Mesenchymal stem cell (in vitro differentiated cells and primary cell): ENCODE results near the gene AGPS.

Source experiments
- DNase-seq: peaks from one replicate; pipeline ENCODE4 v3.0.0-alpha.2; 2013
- H2AFZ ChIP-seq: one replicate; pipeline ENCODE4 v1.6.1; 2013; ENCODE audit warnings: low read depth, mild to moderate bottlenecking, control low read depth, inconsistent platforms, low read length, moderate library complexity
- H2AK5ac ChIP-seq: 2 replicates; pipeline ENCODE4 v1.6.1; 2013; ENCODE audit warnings: low read length, moderate library complexity, mild to moderate bottlenecking, inconsistent platforms; ENCODE audit not compliant: severe bottlenecking
- H2BK120ac ChIP-seq: one replicate; pipeline ENCODE4 v1.6.1; 2013; ENCODE audit warnings: low read depth, mild to moderate bottlenecking, inconsistent platforms, low read length, moderate library complexity
- H2BK12ac ChIP-seq, 2 experiments: one replicate each; pipeline ENCODE4 v1.6.1; 2013; ENCODE audit warnings: inconsistent platforms in 2 of 2, low read length in 2 of 2, mild to moderate bottlenecking in 2 of 2, moderate library complexity in 2 of 2, control low read depth in 1 of 2
- H2BK15ac ChIP-seq: one replicate; pipeline ENCODE4 v1.6.1; 2013; ENCODE audit warnings: mild to moderate bottlenecking, low read depth, inconsistent platforms; ENCODE audit not compliant: poor library complexity, severe bottlenecking
- H2BK5ac ChIP-seq: 2 replicates; pipeline ENCODE4 v1.6.1; 2013; ENCODE audit warnings: low read depth, mild to moderate bottlenecking, low read length, control low read depth, inconsistent platforms; ENCODE audit not compliant: poor library complexity, severe bottlenecking
- H3K14ac ChIP-seq, 2 experiments: one replicate each; pipeline ENCODE4 v1.6.1; 2013; ENCODE audit warnings: inconsistent platforms in 2 of 2, low read length in 2 of 2, control low read depth in 1 of 2, mild to moderate bottlenecking in 1 of 2, moderate library complexity in 1 of 2
- H3K18ac ChIP-seq, 2 experiments: one replicate each; pipeline ENCODE4 v1.6.1; 2013; ENCODE audit warnings: inconsistent platforms in 2 of 2, low read length in 2 of 2, control low read depth in 1 of 2, low read depth in 1 of 2, mild to moderate bottlenecking in 1 of 2
- H3K23ac ChIP-seq, 2 experiments: one replicate each; pipeline ENCODE4 v1.6.1; 2013; ENCODE audit warnings: inconsistent platforms in 2 of 2, low read length in 2 of 2, mild to moderate bottlenecking in 2 of 2, moderate library complexity in 2 of 2, control low read depth in 1 of 2
- H3K27ac ChIP-seq: 2 replicates; pipeline ENCODE4 v1.5.1; 2013; ENCODE audit warnings: mild to moderate bottlenecking, moderate library complexity, low read length, control low read depth, inconsistent platforms; ENCODE audit not compliant: poor library complexity, severe bottlenecking
- H3K27me3 ChIP-seq, 2 experiments: 2 replicates each; pipeline versions ENCODE4 v1.6.1 to v1.7.0; 2013; ENCODE audit warnings: low read length in 2 of 2, mild to moderate bottlenecking in 2 of 2, moderate library complexity in 2 of 2, control low read depth in 1 of 2, inconsistent platforms in 1 of 2; ENCODE audit not compliant: control insufficient read depth in 1 of 2, insufficient read depth in 1 of 2
- H3K36me3 ChIP-seq, 2 experiments: 2 replicates each; pipeline versions ENCODE4 v1.6.1 to v1.7.0; 2013; ENCODE audit warnings: low read length in 2 of 2, control low read depth in 1 of 2, inconsistent platforms in 1 of 2, low read depth in 1 of 2, mild to moderate bottlenecking in 1 of 2; ENCODE audit not compliant: insufficient read depth in 2 of 2, control insufficient read depth in 1 of 2
- H3K4ac ChIP-seq, 2 experiments: one replicate each; pipeline ENCODE4 v1.6.1; 2013; ENCODE audit warnings: inconsistent platforms in 2 of 2, low read length in 2 of 2, mild to moderate bottlenecking in 2 of 2, moderate library complexity in 2 of 2, control low read depth in 1 of 2, low read depth in 1 of 2
- H3K4me1 ChIP-seq: 2 replicates; pipeline ENCODE4 v1.6.1; 2013; ENCODE audit warnings: low read depth, low read length, control low read depth; ENCODE audit not compliant: control insufficient read depth, insufficient read depth
- H3K4me2 ChIP-seq: 2 replicates; pipeline ENCODE4 v1.6.1; 2013; ENCODE audit warnings: low read length, mild to moderate bottlenecking, inconsistent platforms; ENCODE audit not compliant: poor library complexity, severe bottlenecking
- H3K4me3 ChIP-seq, 2 experiments: 2 replicates each; pipeline versions ENCODE4 v1.5.1 to v1.7.0; 2013; ENCODE audit warnings: low read length in 2 of 2, mild to moderate bottlenecking in 2 of 2, control low read depth in 1 of 2, low read depth in 1 of 2; ENCODE audit not compliant: insufficient read depth in 1 of 2
- H3K79me1 ChIP-seq: replicated peaks from 2 replicates; pipeline ENCODE4 v1.6.1; 2013; ENCODE audit warnings: mild to moderate bottlenecking, control low read depth, low read length, inconsistent platforms; ENCODE audit not compliant: poor library complexity, severe bottlenecking
- H3K9ac ChIP-seq: 2 replicates; pipeline ENCODE4 v1.7.0; 2013; ENCODE audit warnings: mild to moderate bottlenecking, low read length, moderate library complexity
- H3K9me3 ChIP-seq: 2 replicates; pipeline ENCODE4 v1.7.0; 2013; ENCODE audit warnings: mild to moderate bottlenecking, low read length; ENCODE audit not compliant: control insufficient read depth
- H4K8ac ChIP-seq: one replicate; pipeline ENCODE4 v1.6.1; 2013; ENCODE audit warnings: inconsistent platforms, mild to moderate bottlenecking, low read length, moderate library complexity
- H4K91ac ChIP-seq: one replicate; pipeline ENCODE4 v1.6.1; 2013; ENCODE audit warnings: mild to moderate bottlenecking, low read length, inconsistent platforms
- WGBS: methylation state at CpG from one replicate; pipeline ENCODE4 v1.1.7; 2013; ENCODE audit warnings: mixed read lengths; 5-methylcytosine and 5-hydroxymethylcytosine counted together

Gene AGPS

DNA sequence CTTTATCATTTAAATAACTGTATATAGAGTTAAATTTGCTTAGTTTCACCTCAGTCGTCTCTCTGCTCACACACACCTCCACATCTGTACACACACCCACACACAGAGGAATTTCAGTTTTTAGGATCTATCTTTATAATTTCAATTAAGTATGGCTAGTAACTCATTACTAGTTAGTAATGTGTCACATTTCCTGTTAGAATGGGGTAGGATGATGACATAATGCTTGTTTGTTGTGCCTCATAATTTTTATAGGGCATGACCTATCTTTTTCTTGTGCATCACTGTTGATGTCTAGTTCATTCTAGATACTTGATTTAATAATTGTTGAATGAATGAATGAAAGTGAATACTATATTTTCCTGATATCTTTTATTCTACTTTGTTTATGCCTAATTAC lies 108.6 kb downstream of the AGPS start:
- Histone ChIP-seq H3K23ac (no peak overlapping the region), H2AFZ (no peak overlapping the region), H3K4me1 (no peaks in the 10 kb centered on the region), H4K8ac (no peak overlapping the region), H2AK5ac (no peak overlapping the region), H3K36me3 (peaks cover 0 to 19% of the 10 kb centered on the region in 2 experiments), H2BK5ac (no peak overlapping the region), H3K27ac (no peak overlapping the region), H3K14ac (no peak overlapping the region), H2BK12ac (no peak overlapping the region), H3K27me3 (no peaks in the 10 kb centered on the region), H3K9me3 (no peaks in the 10 kb centered on the region), H2BK15ac (no peak overlapping the region), H3K79me1 (peaks cover 2% of the 10 kb centered on the region), H3K4me3 (no peak overlapping the region), H4K91ac (no peak overlapping the region), H3K4ac (no peak overlapping the region), H3K4me2 (no peak overlapping the region), H3K18ac (no peak overlapping the region), H2BK120ac (no peak overlapping the region), H3K9ac (no peak overlapping the region)
- no peak for DNase-seq
- WGBS = no CpG with 5 or more reads among the region's 1 CpG

DNA sequence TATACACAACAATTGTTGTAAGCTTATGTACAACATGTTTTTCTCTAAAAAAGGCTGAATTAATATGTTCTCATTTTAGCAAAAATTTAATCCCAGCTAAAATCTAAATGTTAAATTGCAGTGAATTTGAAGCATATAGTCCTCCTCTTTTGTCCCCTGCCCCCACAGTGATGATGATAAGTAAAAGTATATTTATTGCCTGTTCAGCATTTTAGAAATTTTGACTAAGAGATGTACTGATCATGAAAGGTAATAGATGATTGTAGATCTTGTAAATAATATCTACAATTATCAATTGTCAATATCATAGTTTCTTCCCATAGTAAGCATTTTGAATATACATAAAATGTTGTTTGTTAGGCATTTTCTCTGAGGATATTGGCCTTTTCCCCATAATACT lies 113.9 kb downstream of the AGPS start:
- no peaks in the 10 kb centered on the region for H3K4me1 ChIP-seq
- no peak overlapping the region for H2AK5ac ChIP-seq
- no peak overlapping the region for H3K27ac ChIP-seq
- H2BK5ac ChIP-seq = no peak overlapping the region
- H3K4ac ChIP-seq = no peak overlapping the region
- no peak overlapping the region for H2AFZ ChIP-seq
- H2BK12ac ChIP-seq = no peak overlapping the region
- H3K36me3 ChIP-seq = peaks cover 0 to 34% of the 10 kb centered on the region in 2 experiments
- no peak overlapping the region for H4K91ac ChIP-seq
- no peak for DNase-seq
- no peaks in the 10 kb centered on the region for H3K9me3 ChIP-seq
- H3K79me1 ChIP-seq = peaks cover 5% of the 10 kb centered on the region
- no peak overlapping the region for H2BK120ac ChIP-seq
- no peak overlapping the region for H3K4me2 ChIP-seq
- H3K14ac ChIP-seq = no peak overlapping the region
- no peak overlapping the region for H3K4me3 ChIP-seq
- no peak overlapping the region for H3K9ac ChIP-seq
- no peak overlapping the region for H2BK15ac ChIP-seq
- H3K27me3 ChIP-seq = no peaks in the 10 kb centered on the region
- no peak overlapping the region for H3K18ac ChIP-seq
- no peak overlapping the region for H4K8ac ChIP-seq
- no peak overlapping the region for H3K23ac ChIP-seq

GRCh38 chr2:177506998-177507397 lies 114.4 kb downstream of the AGPS start:
- Histone ChIP-seq H3K4me1 (no peaks in the 10 kb centered on the region), H3K23ac (no peak overlapping the region), H3K9ac (no peak overlapping the region), H3K27me3 (no peaks in the 10 kb centered on the region), H2BK12ac (no peak overlapping the region), H3K18ac (no peak overlapping the region), H3K14ac (no peak overlapping the region), H2BK5ac (no peak overlapping the region), H3K27ac (no peak overlapping the region), H4K91ac (no peak overlapping the region), H2AK5ac (no peak overlapping the region), H3K4me2 (no peak overlapping the region), H3K4me3 (no peak overlapping the region), H3K4ac (no peak overlapping the region), H3K36me3 (peaks cover 0 to 34% of the 10 kb centered on the region in 2 experiments), H2BK120ac (no peak overlapping the region), H4K8ac (no peak overlapping the region), H2BK15ac (no peak overlapping the region), H3K79me1 (peaks cover 5% of the 10 kb centered on the region), H2AFZ (no peak overlapping the region), H3K9me3 (no peaks in the 10 kb centered on the region)
- no CpG with 5 or more reads among the region's 2 CpGs for WGBS
- no peak for DNase-seq

- Histone ChIP-seq H3K4me1 (no peaks in the 10 kb centered on the region), H3K18ac (no peak overlapping the region), H2BK120ac (no peak overlapping the region), H3K27ac (no peak overlapping the region), H3K27me3 (no peaks in the 10 kb centered on the region), H2BK5ac (no peak overlapping the region), H3K36me3 (peaks cover 5 to 23% of the 10 kb centered on the region in 2 experiments), H4K8ac (no peak overlapping the region), H2AK5ac (no peak overlapping the region), H2BK12ac (no peak overlapping the region), H3K23ac (no peak overlapping the region), H3K79me1 (peaks cover 6% of the 10 kb centered on the region), H2BK15ac (no peak overlapping the region), H3K4me3 (no peak overlapping the region), H2AFZ (no peak overlapping the region), H4K91ac (no peak overlapping the region), H3K14ac (no peak overlapping the region), H3K9me3 (no peaks in the 10 kb centered on the region), H3K9ac (no peak overlapping the region), H3K4ac (no peak overlapping the region), H3K4me2 (no peak overlapping the region)
- DNase-seq = no peak
- 87% methylated on average over 3 of the region's 4 CpGs for WGBS
Measured at GRCh38 chr2:177516824-177517544, 124.4 kb downstream of the AGPS start.
